ENCODE results near the gene SERGEF.

DNA sequence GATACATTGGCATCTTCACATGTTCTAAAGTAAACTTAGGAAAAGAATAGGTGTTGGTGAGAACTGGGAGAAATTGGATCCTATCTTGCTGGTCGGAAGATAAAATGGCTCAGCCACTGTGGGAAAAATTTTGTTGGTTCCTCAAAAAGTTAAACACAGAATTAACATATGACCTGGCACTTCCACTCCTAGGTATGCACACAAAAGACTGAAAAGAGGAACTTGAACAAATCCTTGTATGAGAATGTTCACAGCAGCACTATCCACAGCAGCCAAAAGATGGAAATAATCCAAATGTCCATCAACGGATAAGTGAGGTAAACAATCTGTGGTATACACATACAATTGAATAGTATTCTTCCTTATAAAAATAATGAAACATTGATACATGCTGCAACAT, 38.0 kb upstream of the SERGEF start:
- TF ChIP-seq RCOR1 (IDR thresholded peaks at IDR 0.05; ENCODE audit: insufficient replicate concordance, low read length) (no peak), POLR2A (IDR thresholded peaks at IDR 0.05; ENCODE audit: low read depth, low read length) (no peak), CEBPB (IDR thresholded peaks at IDR 0.05; ENCODE audit: low read depth, low read length) (no peak), RAD21 (IDR thresholded peaks at IDR 0.05; ENCODE audit: low read length) (no peak), CHD1 (IDR thresholded peaks at IDR 0.05; ENCODE audit: low read depth, low read length) (no peak), MXI1 (IDR thresholded peaks at IDR 0.05; ENCODE audit: borderline replicate concordance, low read depth, low read length) (no peak), BHLHE40 (IDR thresholded peaks at IDR 0.05; ENCODE audit: low read depth, low read length) (no peak), MAFK (IDR thresholded peaks at IDR 0.05; ENCODE audit: low read depth, low read length) (no peak), MAZ (IDR thresholded peaks at IDR 0.05; ENCODE audit: borderline replicate concordance, low read depth, low read length) (no peak), FOS (IDR thresholded peaks at IDR 0.05; ENCODE audit: low read depth, low read length) (no peak), RFX5 (IDR thresholded peaks at IDR 0.05; ENCODE audit: low read depth, low read length) (no peak)
- TF ChIP-seq, protein P1, sequence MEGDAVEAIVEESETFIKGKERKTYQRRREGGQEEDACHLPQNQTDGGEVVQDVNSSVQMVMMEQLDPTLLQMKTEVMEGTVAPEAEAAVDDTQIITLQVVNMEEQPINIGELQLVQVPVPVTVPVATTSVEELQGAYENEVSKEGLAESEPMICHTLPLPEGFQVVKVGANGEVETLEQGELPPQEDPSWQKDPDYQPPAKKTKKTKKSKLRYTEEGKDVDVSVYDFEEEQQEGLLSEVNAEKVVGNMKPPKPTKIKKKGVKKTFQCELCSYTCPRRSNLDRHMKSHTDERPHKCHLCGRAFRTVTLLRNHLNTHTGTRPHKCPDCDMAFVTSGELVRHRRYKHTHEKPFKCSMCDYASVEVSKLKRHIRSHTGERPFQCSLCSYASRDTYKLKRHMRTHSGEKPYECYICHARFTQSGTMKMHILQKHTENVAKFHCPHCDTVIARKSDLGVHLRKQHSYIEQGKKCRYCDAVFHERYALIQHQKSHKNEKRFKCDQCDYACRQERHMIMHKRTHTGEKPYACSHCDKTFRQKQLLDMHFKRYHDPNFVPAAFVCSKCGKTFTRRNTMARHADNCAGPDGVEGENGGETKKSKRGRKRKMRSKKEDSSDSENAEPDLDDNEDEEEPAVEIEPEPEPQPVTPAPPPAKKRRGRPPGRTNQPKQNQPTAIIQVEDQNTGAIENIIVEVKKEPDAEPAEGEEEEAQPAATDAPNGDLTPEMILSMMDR (conservative IDR thresholded peaks at IDR 0.05; ENCODE audit: low read depth, low read length), result no peak
- TF ChIP-seq, protein P2, sequence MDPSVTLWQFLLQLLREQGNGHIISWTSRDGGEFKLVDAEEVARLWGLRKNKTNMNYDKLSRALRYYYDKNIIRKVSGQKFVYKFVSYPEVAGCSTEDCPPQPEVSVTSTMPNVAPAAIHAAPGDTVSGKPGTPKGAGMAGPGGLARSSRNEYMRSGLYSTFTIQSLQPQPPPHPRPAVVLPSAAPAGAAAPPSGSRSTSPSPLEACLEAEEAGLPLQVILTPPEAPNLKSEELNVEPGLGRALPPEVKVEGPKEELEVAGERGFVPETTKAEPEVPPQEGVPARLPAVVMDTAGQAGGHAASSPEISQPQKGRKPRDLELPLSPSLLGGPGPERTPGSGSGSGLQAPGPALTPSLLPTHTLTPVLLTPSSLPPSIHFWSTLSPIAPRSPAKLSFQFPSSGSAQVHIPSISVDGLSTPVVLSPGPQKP (IDR thresholded peaks at IDR 0.05; ENCODE audit: borderline replicate concordance, low read depth, low read length), result no peak
- TF ChIP-seq, protein P3, sequence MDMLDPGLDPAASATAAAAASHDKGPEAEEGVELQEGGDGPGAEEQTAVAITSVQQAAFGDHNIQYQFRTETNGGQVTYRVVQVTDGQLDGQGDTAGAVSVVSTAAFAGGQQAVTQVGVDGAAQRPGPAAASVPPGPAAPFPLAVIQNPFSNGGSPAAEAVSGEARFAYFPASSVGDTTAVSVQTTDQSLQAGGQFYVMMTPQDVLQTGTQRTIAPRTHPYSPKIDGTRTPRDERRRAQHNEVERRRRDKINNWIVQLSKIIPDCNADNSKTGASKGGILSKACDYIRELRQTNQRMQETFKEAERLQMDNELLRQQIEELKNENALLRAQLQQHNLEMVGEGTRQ (IDR thresholded peaks at IDR 0.05; ENCODE audit: low read depth, low read length), result no peak

Measured in IMR-90 (cell line).